ENCODE data around the gene TSPAN5.

- no peak for TF ChIP-seq CTCF (conservative IDR thresholded peaks at IDR 0.05)
- TF ChIP-seq ZFX (IDR thresholded peaks at IDR 0.05): no peak
Observed at GRCh38 chr4:98490251-98490650, 168.2 kb downstream of the TSPAN5 start.
